GM12891 (cell line): ENCODE measurements around the gene ATN1.

Source experiments
- PAX5 ChIP-seq: IDR thresholded peaks from 2 replicates; pipeline ENCODE4 v1.6.1; 2011; ENCODE audit warnings: low read length, moderate library complexity, mild to moderate bottlenecking; ENCODE audit not compliant: insufficient read depth, severe bottlenecking
- POLR2A ChIP-seq: IDR thresholded peaks from 2 replicates; pipeline ENCODE4 v1.6.1; 2011; ENCODE audit warnings: low read depth, low read length, control low read depth
- POLR2AphosphoS5 ChIP-seq: IDR thresholded peaks from 2 replicates; pipeline ENCODE4 v1.6.1; 2011; ENCODE audit warnings: low read depth, low read length, control low read depth

GRCh38 chr12:6937481-6938352, 10.0 kb downstream of the ATN1 start:
- TF ChIP-seq PAX5 (peak; percentile 47), POLR2A (peak; percentile 72), POLR2AphosphoS5 (peak; percentile 86; the same call in 1 of the 2 replicates)
